ENCODE data around the gene APBB1.

DNA sequence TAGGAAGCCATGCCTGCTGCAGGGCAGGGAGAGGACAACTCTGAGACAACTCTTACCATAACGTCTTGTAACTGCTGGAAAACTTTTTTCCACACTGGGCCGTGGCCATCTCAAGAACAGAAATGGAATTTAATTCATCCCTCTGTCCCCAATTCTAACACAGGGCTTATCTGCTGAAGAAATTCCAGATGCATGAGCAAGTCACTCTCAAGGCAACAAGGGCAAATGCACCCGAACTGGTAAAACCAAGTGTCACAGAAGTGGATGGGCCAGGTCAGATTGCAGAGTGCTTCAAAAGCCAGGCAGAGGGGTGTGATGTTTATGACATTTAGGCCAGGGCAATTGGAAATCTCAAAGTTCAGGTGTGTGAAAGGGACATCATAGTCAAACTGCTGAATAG, 21.3 kb downstream of the APBB1 start:
- TF ChIP-seq, protein P1, sequence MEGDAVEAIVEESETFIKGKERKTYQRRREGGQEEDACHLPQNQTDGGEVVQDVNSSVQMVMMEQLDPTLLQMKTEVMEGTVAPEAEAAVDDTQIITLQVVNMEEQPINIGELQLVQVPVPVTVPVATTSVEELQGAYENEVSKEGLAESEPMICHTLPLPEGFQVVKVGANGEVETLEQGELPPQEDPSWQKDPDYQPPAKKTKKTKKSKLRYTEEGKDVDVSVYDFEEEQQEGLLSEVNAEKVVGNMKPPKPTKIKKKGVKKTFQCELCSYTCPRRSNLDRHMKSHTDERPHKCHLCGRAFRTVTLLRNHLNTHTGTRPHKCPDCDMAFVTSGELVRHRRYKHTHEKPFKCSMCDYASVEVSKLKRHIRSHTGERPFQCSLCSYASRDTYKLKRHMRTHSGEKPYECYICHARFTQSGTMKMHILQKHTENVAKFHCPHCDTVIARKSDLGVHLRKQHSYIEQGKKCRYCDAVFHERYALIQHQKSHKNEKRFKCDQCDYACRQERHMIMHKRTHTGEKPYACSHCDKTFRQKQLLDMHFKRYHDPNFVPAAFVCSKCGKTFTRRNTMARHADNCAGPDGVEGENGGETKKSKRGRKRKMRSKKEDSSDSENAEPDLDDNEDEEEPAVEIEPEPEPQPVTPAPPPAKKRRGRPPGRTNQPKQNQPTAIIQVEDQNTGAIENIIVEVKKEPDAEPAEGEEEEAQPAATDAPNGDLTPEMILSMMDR (IDR thresholded peaks at IDR 0.05), result no peak
- TF ChIP-seq POLR2A (IDR thresholded peaks at IDR 0.05), result no peak

Data from thyroid gland (tissue), 4 donors.